Body of pancreas (tissue), 4 donors: ENCODE data around the gene BMP8B.

Experiments
- POLR2A ChIP-seq, 3 donors: fragments of 450-650 bp; IDR thresholded peaks; one replicate each; pipeline ENCODE4 v1.6.1; 2016; ENCODE audit warnings: antibody characterized with exemption in 3 of 3, mild to moderate bottlenecking in 2 of 3
- TF ChIP-seq, protein P1 (sequence below), 7 experiments: fragments of 450-650 bp in 4 of 7; fragments of 200-600 bp in 3 of 7; sonication (generic) in 3 of 7; IDR thresholded peaks; one replicate each; pipeline ENCODE4 v1.5.1; 2016 to 2019; ENCODE audit warnings: antibody characterized with exemption in 7 of 7

DNA sequence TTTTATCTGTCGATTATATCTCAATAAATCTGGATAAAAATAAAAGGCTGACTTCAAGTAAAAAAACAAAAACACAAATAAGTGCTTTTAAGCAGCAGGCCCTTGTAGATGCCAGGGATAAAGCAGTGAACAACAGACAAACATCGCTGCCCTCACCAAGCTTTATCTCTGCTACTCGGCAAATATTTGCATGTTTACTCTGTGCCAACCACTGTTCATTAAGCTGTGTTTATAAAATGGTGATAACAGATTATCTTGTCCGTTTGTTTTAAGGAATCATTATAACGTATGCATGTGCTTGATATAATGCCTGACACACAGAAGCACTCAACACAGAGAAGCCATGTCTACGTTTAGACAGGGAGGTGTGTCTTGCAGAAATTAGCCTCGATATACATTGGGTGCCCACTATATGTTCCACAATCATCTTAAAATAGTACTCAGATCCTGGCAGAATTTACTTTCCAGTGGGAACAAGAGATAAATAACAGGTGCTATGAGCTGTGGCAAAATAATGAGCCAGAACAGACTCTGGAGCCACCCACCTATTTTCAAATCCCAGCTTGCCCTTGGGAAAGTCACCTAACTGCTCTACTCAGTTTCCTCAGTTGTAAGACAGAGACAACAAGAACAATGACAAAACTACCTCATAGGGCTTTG is 47.4 kb upstream of the BMP8B start:
- TF ChIP-seq, protein P1, sequence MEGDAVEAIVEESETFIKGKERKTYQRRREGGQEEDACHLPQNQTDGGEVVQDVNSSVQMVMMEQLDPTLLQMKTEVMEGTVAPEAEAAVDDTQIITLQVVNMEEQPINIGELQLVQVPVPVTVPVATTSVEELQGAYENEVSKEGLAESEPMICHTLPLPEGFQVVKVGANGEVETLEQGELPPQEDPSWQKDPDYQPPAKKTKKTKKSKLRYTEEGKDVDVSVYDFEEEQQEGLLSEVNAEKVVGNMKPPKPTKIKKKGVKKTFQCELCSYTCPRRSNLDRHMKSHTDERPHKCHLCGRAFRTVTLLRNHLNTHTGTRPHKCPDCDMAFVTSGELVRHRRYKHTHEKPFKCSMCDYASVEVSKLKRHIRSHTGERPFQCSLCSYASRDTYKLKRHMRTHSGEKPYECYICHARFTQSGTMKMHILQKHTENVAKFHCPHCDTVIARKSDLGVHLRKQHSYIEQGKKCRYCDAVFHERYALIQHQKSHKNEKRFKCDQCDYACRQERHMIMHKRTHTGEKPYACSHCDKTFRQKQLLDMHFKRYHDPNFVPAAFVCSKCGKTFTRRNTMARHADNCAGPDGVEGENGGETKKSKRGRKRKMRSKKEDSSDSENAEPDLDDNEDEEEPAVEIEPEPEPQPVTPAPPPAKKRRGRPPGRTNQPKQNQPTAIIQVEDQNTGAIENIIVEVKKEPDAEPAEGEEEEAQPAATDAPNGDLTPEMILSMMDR (IDR thresholded peaks at IDR 0.05), result no peak
- TF ChIP-seq POLR2A (IDR thresholded peaks at IDR 0.05), result no peak
